Measurements from ENCODE around the gene MRPL4. TPM values are rescaled to one million over a fixed set of nuclear protein-coding genes. Genes with fewer than 3 reads are reported as not detected.

The MRPL4 gene
- total and polyA plus RNA-seq, 2 experiments from 2014 or later: 78.5 to 129 TPM

DNA sequence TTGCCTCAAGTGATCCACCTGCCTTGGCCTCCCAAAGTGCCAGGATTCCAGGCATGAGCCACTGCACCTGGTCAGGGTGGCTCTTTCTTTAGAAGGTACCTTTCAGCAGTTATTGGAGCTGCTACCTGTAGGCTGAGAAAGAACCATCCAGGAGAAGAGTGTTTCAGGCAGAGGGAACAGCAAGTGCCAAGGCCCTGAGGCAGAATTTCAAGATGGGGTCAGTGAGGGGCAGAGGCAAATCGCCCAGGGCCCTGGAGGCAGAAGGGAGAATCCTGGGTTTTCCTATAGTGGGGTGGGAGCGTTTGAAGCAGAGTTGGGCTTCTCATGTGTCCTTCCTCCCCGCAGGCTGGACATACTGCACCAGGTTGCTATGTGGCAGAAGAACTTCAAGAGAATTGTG lies 2.2 kb downstream of the MRPL4 start:
- Histone ChIP-seq H3K9me3 (ENCODE audit: low read depth) (no peaks in the 10 kb centered on the region), H3K27me3 (no peaks in the 10 kb centered on the region), H3K4me1 (ENCODE audit: low read depth) (peaks cover 3% of the 10 kb centered on the region), H3K27ac (no peak overlapping the region), H3K4me3 (no peak overlapping the region), H3K36me3 (peaks cover 25% of the 10 kb centered on the region)
- DNase-seq (ENCODE audit: low read depth in 1 of 2, low spot score in 1 of 2): no peak
- TF ChIP-seq, protein P1, sequence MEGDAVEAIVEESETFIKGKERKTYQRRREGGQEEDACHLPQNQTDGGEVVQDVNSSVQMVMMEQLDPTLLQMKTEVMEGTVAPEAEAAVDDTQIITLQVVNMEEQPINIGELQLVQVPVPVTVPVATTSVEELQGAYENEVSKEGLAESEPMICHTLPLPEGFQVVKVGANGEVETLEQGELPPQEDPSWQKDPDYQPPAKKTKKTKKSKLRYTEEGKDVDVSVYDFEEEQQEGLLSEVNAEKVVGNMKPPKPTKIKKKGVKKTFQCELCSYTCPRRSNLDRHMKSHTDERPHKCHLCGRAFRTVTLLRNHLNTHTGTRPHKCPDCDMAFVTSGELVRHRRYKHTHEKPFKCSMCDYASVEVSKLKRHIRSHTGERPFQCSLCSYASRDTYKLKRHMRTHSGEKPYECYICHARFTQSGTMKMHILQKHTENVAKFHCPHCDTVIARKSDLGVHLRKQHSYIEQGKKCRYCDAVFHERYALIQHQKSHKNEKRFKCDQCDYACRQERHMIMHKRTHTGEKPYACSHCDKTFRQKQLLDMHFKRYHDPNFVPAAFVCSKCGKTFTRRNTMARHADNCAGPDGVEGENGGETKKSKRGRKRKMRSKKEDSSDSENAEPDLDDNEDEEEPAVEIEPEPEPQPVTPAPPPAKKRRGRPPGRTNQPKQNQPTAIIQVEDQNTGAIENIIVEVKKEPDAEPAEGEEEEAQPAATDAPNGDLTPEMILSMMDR (IDR thresholded peaks at IDR 0.05; ENCODE audit: low read depth, low read length): no peak

- H3K27ac ChIP-seq: no peak overlapping the region
- no peaks in the 10 kb centered on the region for H3K27me3 ChIP-seq
- no peak for DNase-seq (ENCODE audit: low read depth in 1 of 2, low spot score in 1 of 2)
- H3K4me1 ChIP-seq (ENCODE audit: low read depth): peaks cover 3% of the 10 kb centered on the region
- H3K36me3 ChIP-seq: peaks cover 25% of the 10 kb centered on the region
- TF ChIP-seq, protein P1 (IDR thresholded peaks at IDR 0.05; ENCODE audit: low read depth, low read length): no peak
- H3K9me3 ChIP-seq (ENCODE audit: low read depth): no peaks in the 10 kb centered on the region
- no peak overlapping the region for H3K4me3 ChIP-seq
Measured at GRCh38 chr19:10255358-10255757, 3.3 kb downstream of the MRPL4 start.

DNA sequence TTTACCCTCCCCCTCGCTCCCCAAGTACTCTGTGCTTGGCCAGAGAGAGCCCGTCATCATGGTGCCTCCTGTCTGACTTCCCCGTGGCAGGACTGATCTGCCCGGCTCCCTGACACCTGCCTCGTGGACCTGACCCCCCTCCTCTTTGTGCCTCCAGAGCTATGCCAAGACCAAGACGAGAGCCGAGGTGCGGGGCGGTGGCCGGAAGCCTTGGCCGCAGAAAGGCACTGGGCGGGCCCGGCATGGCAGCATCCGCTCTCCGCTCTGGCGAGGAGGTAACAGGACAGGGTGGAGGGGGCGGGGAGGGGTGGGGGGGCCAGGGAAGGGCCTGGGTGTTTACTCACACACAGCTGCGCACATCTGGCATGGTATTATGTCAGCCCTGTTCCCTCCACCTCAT lies 4.5 kb downstream of the MRPL4 start:
- H3K27me3 ChIP-seq: no peaks in the 10 kb centered on the region
- peaks cover 25% of the 10 kb centered on the region for H3K36me3 ChIP-seq
- no peak overlapping the region for H3K4me3 ChIP-seq
- H3K4me1 ChIP-seq (ENCODE audit: low read depth): peaks cover 3% of the 10 kb centered on the region
- TF ChIP-seq, protein P1 (IDR thresholded peaks at IDR 0.05; ENCODE audit: low read depth, low read length): no peak
- no peak for DNase-seq (ENCODE audit: low read depth in 1 of 2, low spot score in 1 of 2)
- no peak overlapping the region for H3K27ac ChIP-seq
- no peaks in the 10 kb centered on the region for H3K9me3 ChIP-seq (ENCODE audit: low read depth)

DNA sequence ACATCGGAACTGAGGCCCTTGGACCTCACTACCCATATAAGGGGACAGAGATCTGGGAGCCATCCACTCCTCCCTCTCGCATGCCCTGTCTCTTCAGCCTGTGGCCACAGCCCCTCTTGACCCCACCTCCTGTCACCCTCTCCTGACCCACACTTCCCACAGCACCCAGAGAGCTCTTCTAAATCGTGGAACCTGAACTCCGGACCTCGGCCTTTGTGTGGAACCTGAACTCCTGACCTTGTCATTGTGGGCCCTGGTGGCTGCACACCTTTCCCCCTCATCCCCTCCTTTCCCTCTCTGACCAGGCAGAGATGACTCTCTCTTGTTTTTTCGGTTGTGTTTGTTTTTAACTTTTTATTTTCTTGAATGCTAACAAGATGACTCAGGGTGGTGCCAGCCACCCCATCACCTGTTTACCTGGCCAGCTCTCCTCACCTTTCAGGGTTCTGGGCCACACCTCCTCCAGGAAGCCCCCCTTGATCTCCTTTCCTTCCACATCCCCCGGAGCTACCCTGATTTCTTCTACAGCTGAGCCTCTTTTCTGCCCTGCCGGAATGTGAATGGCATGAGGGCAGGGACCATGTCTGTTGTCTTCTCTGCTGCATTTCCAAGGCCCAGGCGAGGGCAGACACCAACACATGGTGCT lies 5.1 kb downstream of the MRPL4 start:
- H3K36me3 ChIP-seq: peaks cover 25% of the 10 kb centered on the region

GRCh38 chr19:10258080-10258710 lies 6.2 kb downstream of the MRPL4 start:
- Histone ChIP-seq H3K36me3 (peaks cover 25% of the 10 kb centered on the region), H3K9me3 (ENCODE audit: low read depth) (no peaks in the 10 kb centered on the region), H3K27ac (no peak overlapping the region), H3K4me3 (no peak overlapping the region), H3K27me3 (no peaks in the 10 kb centered on the region), H3K4me1 (ENCODE audit: low read depth) (no peaks in the 10 kb centered on the region)
- TF ChIP-seq, protein P1 (IDR thresholded peaks at IDR 0.05; ENCODE audit: low read depth, low read length): no peak
- DNase-seq (ENCODE audit: low read depth in 1 of 2, low spot score in 1 of 2): no peak

More for the DNA sequence above, 5.1 kb downstream of the MRPL4 start:
- no peaks in the 10 kb centered on the region for H3K9me3 ChIP-seq (ENCODE audit: low read depth)
- no peaks in the 10 kb centered on the region for H3K27me3 ChIP-seq
- no peak for DNase-seq (ENCODE audit: low read depth in 1 of 2, low spot score in 1 of 2)
- peaks cover 3% of the 10 kb centered on the region for H3K4me1 ChIP-seq (ENCODE audit: low read depth)
- no peak overlapping the region for H3K27ac ChIP-seq
- TF ChIP-seq, protein P1 (IDR thresholded peaks at IDR 0.05; ENCODE audit: low read depth, low read length): no peak
- no peak overlapping the region for H3K4me3 ChIP-seq
